ENCODE data around the gene CCDC188.
"Not testable (repeated sequence)": the region's sequence is repeated elsewhere in the genome, so short reads cannot be mapped to it uniquely, and the experiment has no call there.

CCDC188 gene

GRCh38 chr22:20169253-20169822, 18.5 kb upstream of the CCDC188 start:
- TF ChIP-seq EZH2 (IDR thresholded peaks at IDR 0.05) (no peak), FOXP2 (optimal IDR thresholded peaks at IDR 0.05; ENCODE audit: control extremely low read depth, extremely low read length, insufficient read depth) (no peak), POLR2AphosphoS5 (IDR thresholded peaks at IDR 0.05; ENCODE audit: borderline replicate concordance, low read depth, low read length) (no peak)
- Histone ChIP-seq H3K9me3 (ENCODE audit: low read depth, low read length) (no peaks in the 10 kb centered on the region), H3K9ac (ENCODE audit: insufficient read length) (no peak overlapping the region), H3K4me3 (no peak overlapping the region), H3K36me3 (ENCODE audit: insufficient read depth, low read length) (no peaks in the 10 kb centered on the region), H3K27ac (no peak overlapping the region)
- no peak for DNase-seq (ENCODE audit: low read depth, low spot score)

DNA sequence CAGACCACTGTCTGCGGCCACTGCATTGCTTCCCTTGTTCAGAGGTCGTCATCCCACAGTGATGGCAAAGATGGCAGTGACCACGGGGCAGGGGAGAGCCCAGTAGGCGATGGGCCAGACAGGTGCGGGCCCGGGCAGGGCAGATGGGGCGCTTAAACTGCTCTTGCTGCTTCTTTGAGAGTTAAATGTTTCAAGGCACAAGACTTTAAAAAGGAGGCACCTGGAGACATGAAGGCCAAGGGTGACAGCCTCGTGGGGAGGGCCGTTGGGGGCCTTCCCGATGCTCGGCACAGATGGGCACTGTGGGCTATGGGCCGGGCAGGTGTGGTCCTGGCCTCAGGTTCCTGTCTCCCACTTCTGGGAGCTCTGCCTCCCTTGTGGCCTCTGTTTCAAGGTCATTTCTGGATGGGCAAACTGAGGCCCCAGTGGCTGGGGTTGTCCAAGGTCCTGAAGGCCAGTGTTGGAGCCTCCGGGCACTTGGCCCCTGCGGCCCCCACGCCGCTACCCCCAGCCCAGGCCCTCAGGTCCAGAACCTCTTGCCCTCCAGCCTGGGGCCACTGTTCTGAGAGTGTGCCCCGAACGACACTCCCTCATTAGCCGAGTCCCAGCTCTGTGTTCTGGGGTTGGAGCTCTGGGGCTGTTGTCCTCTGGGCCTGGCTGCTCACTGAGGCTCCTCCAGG, 16.9 kb upstream of the CCDC188 start:
- DNase-seq (ENCODE audit: low read depth, low spot score) = no peak
- Histone ChIP-seq H3K4me3 (no peak overlapping the region), H3K36me3 (ENCODE audit: insufficient read depth, low read length) (no peaks in the 10 kb centered on the region), H3K9ac (ENCODE audit: insufficient read length) (no peak overlapping the region), H3K9me3 (ENCODE audit: low read depth, low read length) (no peaks in the 10 kb centered on the region), H3K27ac (no peak overlapping the region)
- no peak for TF ChIP-seq POLR2AphosphoS5 (IDR thresholded peaks at IDR 0.05; ENCODE audit: borderline replicate concordance, low read depth, low read length)
- TF ChIP-seq EZH2 (IDR thresholded peaks at IDR 0.05) = no peak
- TF ChIP-seq FOXP2 (optimal IDR thresholded peaks at IDR 0.05; ENCODE audit: control extremely low read depth, extremely low read length, insufficient read depth) = no peak

DNA sequence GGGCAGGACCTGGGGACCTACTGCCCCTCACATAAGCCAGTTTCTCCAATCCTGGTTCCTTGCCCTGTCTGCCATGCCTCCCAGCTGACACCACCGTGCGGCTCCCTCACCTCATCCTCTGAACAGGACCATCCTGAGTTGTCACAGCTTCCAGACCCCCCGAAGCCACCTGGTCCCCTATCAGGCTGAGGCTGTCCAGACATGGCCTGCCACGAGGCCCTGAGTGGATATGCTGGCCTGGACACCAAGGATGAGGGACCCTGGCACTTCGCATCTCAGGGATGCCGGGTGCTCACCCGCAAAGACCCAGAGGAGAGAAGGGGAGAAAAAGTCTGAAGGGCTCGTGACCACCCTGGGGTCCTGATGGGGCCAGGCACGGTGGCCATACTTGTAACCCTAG, 15.8 kb upstream of the CCDC188 start:
- TF ChIP-seq EZH2 (IDR thresholded peaks at IDR 0.05) = no peak
- no peak for TF ChIP-seq FOXP2 (optimal IDR thresholded peaks at IDR 0.05; ENCODE audit: control extremely low read depth, extremely low read length, insufficient read depth)
- TF ChIP-seq POLR2AphosphoS5 (IDR thresholded peaks at IDR 0.05; ENCODE audit: borderline replicate concordance, low read depth, low read length) = no peak
- no peaks in the 10 kb centered on the region for H3K36me3 ChIP-seq (ENCODE audit: insufficient read depth, low read length)
- no peak for DNase-seq (ENCODE audit: low read depth, low spot score)
- no peak overlapping the region for H3K27ac ChIP-seq
- no peak overlapping the region for H3K9ac ChIP-seq (ENCODE audit: insufficient read length)
- H3K4me3 ChIP-seq = no peak overlapping the region
- H3K9me3 ChIP-seq (ENCODE audit: low read depth, low read length) = no peaks in the 10 kb centered on the region

DNA sequence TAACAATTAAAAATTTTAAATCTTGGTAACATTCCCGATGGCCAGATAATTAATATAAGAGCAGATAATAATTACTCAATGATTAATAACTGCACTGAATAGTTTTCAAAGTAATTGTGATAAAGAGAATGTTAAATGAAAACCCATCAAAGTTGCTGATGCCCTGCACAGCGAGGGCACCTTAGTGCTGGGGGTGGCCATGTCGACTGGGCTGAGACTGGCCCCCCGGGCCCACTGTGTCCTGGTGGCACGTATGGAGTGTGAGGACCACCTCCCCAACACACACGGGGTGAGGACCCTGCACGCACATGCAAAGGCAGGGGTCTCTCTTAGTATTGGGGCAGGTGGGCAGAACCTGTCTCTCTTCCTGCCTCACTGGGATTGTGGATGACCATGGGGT, 15.1 kb upstream of the CCDC188 start:
- Histone ChIP-seq H3K27ac (no peak overlapping the region), H3K4me3 (no peak overlapping the region), H3K9me3 (ENCODE audit: low read depth, low read length) (no peaks in the 10 kb centered on the region), H3K9ac (ENCODE audit: insufficient read length) (no peak overlapping the region), H3K36me3 (ENCODE audit: insufficient read depth, low read length) (no peaks in the 10 kb centered on the region)
- TF ChIP-seq FOXP2 (optimal IDR thresholded peaks at IDR 0.05; ENCODE audit: control extremely low read depth, extremely low read length, insufficient read depth) = no peak
- DNase-seq (ENCODE audit: low read depth, low spot score) = no peak

GRCh38 chr22:20165421-20165820, 14.6 kb upstream of the CCDC188 start:
- Histone ChIP-seq H3K4me3 (no peak overlapping the region), H3K27ac (no peak overlapping the region), H3K9me3 (ENCODE audit: low read depth, low read length) (no peaks in the 10 kb centered on the region), H3K36me3 (ENCODE audit: insufficient read depth, low read length) (no peaks in the 10 kb centered on the region), H3K9ac (ENCODE audit: insufficient read length) (no peak overlapping the region)
- DNase-seq (ENCODE audit: low read depth, low spot score) = no peak
- TF ChIP-seq POLR2AphosphoS5 (IDR thresholded peaks at IDR 0.05; ENCODE audit: borderline replicate concordance, low read depth, low read length) (no peak), EZH2 (IDR thresholded peaks at IDR 0.05) (no peak), FOXP2 (optimal IDR thresholded peaks at IDR 0.05; ENCODE audit: control extremely low read depth, extremely low read length, insufficient read depth) (no peak)

GRCh38 chr22:20164863-20165262, 14.0 kb upstream of the CCDC188 start:
- Histone ChIP-seq H3K4me3 (no peak overlapping the region), H3K36me3 (ENCODE audit: insufficient read depth, low read length) (no peaks in the 10 kb centered on the region), H3K27ac (no peak overlapping the region), H3K9me3 (ENCODE audit: low read depth, low read length) (no peaks in the 10 kb centered on the region), H3K9ac (ENCODE audit: insufficient read length) (no peak overlapping the region)
- DNase-seq (ENCODE audit: low read depth, low spot score) = no peak
- TF ChIP-seq POLR2AphosphoS5 (IDR thresholded peaks at IDR 0.05; ENCODE audit: borderline replicate concordance, low read depth, low read length) = no peak

DNA sequence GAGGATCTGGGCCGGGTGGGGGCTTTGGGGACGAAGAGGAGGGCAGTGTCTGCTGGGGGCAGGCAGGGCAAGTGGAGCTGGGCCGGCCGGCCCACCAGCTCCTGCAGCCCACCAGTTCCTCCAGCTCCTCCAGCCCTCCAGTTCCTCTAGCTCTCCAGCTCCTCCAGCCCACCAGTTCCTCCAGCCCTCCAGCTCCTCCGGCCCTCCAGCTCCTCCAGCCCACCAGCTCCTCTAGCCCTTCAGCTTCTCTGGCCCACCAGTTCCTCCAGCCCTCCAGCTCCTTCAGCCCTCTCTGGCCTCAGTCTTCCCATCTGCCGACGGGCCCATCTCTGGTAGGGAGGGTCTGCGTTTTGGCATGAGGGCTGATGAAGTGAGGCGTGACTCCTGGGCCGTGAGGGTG, 9.2 kb upstream of the CCDC188 start:
- H3K9me3 ChIP-seq (ENCODE audit: low read depth, low read length) = no peaks in the 10 kb centered on the region
- no peak overlapping the region for H3K9ac ChIP-seq (ENCODE audit: insufficient read length)
- no peaks in the 10 kb centered on the region for H3K36me3 ChIP-seq (ENCODE audit: insufficient read depth, low read length)
- no peak for DNase-seq (ENCODE audit: low read depth, low spot score)
- H3K27ac ChIP-seq = no peak overlapping the region
- TF ChIP-seq POLR2AphosphoS5 (IDR thresholded peaks at IDR 0.05; ENCODE audit: borderline replicate concordance, low read depth, low read length) (no peak), EZH2 (IDR thresholded peaks at IDR 0.05) (no peak), FOXP2 (optimal IDR thresholded peaks at IDR 0.05; ENCODE audit: control extremely low read depth, extremely low read length, insufficient read depth) (no peak)
- no peak overlapping the region for H3K4me3 ChIP-seq

- DNase-seq (ENCODE audit: low read depth, low spot score); H3K36me3 ChIP-seq (ENCODE audit: insufficient read depth, low read length); H3K4me3 ChIP-seq; H3K9ac ChIP-seq (ENCODE audit: insufficient read length); H3K9me3 ChIP-seq (ENCODE audit: low read depth, low read length); H3K27ac ChIP-seq: not testable (repeated sequence)
Observed at GRCh38 chr22:20159531-20159930, 8.7 kb upstream of the CCDC188 start.

DNA sequence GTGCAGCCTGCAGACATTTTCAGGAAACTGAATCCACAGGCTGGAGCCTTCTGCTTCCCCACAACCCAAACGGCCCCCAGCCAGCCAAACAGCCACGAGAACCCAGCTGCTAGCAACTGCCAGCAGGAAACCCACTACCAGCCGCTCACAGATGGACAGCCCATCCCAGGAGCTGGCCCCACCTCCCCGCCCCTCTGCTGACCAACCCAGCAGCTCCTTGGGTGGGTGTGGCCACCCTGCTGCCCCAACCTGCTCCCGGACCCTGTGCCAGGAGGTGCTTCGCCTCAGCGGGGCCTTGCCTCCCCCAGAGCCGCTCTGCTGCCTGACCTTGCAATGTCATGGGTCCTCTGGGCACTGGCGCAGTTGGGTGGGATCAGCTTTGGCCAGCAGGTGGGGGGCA, 8.2 kb upstream of the CCDC188 start:
- TF ChIP-seq EZH2 (IDR thresholded peaks at IDR 0.05) = no peak
- no peak for TF ChIP-seq FOXP2 (optimal IDR thresholded peaks at IDR 0.05; ENCODE audit: control extremely low read depth, extremely low read length, insufficient read depth)
- no peak for TF ChIP-seq POLR2AphosphoS5 (IDR thresholded peaks at IDR 0.05; ENCODE audit: borderline replicate concordance, low read depth, low read length)
- no peak for DNase-seq (ENCODE audit: low read depth, low spot score)
- H3K27ac ChIP-seq = no peak overlapping the region
- H3K9ac ChIP-seq (ENCODE audit: insufficient read length) = no peak overlapping the region
- no peak overlapping the region for H3K4me3 ChIP-seq
- H3K9me3 ChIP-seq (ENCODE audit: low read depth, low read length) = no peaks in the 10 kb centered on the region
- no peaks in the 10 kb centered on the region for H3K36me3 ChIP-seq (ENCODE audit: insufficient read depth, low read length)
